ENCODE results near the gene SLC6A3.

SLC6A3 gene

DNA sequence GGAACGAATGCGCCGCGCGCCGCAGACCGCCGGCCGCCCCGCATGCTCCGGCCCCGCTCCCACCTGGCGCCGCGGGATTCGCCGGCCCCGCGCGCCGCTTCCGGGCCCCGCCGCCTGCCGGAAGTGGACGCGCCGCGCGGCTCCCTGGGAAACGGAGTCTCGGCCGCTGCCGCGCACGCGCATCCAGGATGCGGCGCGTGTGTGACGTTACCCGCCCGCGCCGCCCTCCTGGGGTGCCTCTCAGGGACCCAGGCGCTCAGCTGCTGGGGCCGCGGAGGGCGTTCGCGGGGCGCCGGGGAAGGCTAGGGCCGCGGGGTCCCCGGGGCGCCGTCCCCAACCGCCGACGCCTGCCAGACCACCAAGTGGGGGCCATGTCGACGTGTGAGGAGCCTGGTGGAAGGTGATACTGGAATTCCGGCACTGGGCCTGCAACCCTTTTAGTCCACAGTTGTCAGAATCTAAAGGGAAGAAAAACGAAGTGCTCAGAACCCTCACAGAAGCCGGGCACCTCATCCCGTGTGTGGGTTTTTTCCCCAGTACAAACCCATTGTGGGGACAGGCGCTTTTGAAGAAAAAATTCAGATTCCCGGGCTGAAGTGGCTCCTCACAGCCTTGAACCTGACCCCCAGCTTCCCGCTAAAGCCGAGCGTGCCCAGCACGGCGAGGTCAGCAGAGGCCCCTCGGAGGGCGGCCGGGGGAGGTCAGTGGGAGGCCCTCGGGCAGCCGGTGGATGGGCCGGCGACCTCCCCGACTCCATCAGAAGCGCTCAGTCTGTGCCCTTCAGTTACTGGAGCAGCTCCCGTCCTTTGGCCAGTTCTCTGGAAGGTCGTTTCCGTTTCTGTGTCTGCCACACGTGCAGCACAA, 100.0 kb downstream of the SLC6A3 start, which contains the start of gene CLPTM1L:
TSS of gene CLPTM1L (minus strand) at position 125 of the 864 bp plus-strand sequence. CDS start 258 bp downstream, outside the sequence.
- DNase-seq, result peak; percentile 70 to 77

DNA sequence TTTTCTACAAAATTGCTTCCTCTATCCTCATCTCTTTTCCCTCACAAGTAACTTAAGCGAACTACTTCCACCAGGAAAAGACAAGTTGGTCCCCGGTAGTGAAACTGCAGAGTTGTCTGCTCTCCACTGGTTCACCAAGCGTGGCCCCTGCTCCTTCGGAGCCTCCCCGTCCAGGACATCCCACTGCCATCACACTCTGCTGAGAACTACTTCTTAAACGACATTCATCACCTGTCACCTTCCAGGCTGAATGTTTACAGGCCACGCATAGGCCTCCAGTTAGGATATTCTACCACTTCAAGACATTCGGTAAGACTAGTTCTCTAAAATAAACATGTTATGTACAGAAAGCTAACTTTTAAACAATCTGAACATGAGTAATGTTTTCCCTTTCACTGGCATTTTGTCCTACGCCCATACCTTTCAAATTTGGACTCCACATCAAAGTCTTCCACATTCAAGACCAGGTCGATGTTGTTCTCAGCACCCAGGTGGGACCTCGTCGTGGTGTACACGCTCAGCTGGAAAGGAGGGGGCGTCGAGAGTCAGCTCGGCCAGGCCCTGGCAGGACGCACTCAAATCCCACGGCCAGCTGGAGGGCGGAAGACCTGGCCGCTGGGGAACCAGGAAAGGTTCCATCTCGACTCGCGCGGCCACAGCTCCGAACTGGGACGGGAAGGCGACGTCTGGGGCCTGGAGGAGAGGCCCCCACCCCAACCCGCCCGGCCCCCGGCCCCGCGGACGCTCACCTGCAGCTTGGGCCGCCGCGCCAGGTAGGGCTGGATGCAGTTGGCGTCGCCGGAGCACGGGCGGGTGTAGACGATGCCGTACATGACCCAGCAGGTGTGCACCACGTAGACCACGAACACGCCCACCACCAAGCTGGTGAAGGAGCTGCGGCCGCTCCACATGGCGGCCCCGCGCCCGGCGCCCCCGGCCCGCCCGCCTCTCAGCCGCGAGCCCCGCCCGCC, 101.0 kb downstream of the SLC6A3 start:
- DNase-seq, result no peak

- no peak for DNase-seq
Measured at GRCh38 chr5:1343315-1343751, 101.9 kb downstream of the SLC6A3 start.
